NCI-H1417 (cell line): ENCODE results near the gene SGPP2.
"Not testable (repeated sequence)": the region's sequence is repeated elsewhere in the genome, so short reads cannot be mapped to it uniquely, and the experiment has no call there.

Experiments
- DNase-seq, 3 experiments: peaks; one replicate each; lab custom pipeline; 2025; lab: John Stamatoyannopoulos, UW

Gene SGPP2

DNA sequence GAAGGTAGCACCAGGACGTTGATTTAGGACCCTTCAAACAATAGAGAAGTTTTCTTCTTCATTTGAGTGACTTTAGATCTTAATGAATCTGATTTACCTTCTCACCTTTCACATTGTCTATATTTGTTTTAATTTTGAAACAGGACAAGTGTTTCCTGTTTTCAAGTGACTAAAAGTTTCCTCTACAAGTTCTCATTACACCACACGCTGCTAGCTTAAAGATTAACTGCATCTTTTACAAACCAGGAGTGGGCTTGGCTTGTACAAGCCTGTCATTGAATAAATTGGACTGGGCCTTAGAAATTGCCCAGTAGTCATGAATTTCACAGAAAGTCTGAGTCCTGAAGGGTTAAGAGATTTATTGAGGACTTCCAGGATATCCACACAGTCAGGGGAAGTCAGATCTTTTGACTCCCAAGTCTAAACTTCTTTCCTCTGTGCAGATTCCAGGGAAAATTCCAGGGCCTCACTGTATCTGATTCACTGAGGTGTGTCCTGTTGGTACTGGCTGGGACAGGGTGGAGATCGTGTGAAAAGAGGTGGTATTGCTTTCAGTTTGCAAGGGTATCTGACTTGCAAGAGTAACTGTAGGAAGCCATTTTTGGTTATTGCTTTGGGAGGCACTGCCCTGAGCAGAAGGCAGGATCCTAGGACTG, 3.4 kb downstream of the SGPP2 start:
- DNase-seq, result no peak

DNA sequence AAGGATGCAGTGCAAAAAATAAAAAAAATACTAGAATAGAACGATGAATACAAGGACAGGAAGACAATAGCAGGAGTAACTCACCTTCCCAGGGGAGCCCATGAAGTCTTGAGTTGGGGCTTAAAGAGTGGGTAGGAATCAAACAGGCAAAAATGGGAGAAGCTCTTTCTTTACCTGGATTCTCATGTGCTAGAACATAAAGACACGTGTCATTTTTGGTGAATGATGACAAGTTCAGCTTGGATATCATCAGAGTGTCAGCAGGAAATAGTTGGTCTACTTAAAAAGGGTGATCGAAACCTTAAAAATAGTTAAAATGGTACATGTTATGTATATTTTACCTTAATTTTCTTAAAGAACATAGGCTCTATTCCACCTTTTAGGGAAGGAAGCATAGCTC, 5.7 kb downstream of the SGPP2 start:
- DNase-seq, result no peak

DNA sequence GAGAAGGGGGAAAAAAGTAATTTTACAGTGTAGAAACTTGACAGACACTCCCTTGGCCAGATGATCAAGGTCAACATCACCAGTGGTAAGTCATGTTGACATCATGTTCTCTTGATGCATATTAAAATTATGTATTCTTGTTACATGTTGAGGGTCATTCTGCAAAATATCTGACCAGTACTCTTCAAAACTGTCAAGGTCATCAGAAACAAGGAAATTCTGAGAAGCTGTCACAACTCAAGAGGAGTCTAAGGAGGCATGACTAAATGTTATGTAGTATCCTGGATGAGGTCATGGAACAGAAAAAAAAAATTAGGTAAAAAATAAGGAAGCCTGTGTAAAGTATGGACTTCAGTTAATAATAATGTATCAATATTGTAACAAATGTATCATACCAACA, 6.3 kb downstream of the SGPP2 start:
- DNase-seq, result no peak

DNA sequence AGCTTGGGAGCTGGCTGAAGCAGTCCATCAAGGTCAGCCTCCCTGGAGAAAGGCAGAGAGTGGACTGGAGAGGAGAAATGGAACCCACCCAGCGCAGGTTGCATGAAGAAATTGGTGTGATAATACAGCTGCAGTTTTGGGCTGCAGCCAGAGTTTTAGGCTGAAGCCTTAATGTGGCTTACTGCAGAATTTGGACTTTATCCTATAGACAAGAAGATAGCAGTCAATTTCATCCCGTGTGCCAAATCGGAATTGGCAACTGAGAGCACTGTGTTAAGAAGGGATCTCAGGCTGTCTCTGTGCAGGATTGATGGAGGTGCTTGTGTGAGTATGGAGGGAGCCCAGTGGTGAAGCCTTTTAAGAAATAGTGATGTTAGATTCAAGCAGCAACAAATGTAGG, 7.5 kb downstream of the SGPP2 start:
- no peak for DNase-seq

DNA sequence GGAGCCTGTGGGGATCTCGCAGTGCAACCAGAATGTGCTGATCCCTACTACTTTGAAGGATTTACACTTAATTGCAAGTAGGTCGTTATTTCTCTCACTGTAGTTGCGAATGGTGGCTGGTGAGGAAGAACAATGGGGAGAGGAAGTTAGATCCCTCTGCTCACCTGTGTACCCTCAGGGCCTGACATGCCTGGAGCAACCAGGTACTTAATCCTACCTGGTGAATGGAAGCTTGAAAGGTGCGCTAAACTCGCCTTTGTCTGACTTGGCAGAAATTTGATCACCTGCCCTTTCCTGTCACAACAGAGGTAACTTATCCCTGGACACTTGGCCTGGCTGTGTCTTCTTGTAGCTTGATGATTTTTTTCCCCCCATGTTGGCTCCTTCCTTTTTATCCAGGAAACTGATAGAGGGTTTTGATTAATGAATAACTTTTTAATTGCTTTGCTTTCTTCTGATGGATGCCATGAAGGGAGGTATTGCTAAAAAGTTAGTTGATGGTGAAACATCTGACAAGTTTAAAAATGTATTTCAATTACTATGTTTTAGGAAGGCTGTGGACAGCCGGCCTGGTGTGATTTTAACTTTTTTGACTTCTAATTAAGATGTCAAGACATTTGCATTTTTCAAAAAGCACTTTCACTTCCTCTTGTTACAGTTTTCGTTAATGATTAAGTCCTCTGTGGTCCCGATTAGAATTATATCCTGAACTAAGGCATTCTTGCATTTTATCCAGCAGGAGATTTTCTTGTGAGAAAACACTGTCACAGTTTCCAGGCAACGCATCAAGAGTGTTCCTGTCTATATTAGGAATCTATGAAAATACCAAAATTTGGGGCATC, 9.2 kb downstream of the SGPP2 start:
- DNase-seq, result peak; percentile 30 to 94 (median 72)

DNA sequence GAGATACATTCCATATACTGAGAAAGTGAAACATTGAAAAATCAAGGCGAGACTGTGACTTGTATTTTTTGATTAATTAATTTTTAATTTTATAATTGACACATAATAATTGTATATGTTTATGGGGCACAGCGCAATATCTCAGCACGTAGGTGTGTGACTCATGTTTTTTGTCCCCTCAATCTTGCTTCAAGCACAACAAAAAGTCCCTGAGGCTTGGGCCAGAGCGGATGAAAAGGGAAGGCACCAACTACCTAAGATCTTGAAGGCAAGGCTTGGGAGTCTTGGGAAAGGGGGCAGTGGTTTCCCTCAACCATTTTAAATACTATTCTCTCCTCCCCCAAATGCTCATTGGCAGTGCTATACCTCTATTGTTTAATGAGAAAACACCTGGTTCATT, 9.9 kb downstream of the SGPP2 start:
- DNase-seq, result peak in 1 of 3 experiments; percentile 35

DNA sequence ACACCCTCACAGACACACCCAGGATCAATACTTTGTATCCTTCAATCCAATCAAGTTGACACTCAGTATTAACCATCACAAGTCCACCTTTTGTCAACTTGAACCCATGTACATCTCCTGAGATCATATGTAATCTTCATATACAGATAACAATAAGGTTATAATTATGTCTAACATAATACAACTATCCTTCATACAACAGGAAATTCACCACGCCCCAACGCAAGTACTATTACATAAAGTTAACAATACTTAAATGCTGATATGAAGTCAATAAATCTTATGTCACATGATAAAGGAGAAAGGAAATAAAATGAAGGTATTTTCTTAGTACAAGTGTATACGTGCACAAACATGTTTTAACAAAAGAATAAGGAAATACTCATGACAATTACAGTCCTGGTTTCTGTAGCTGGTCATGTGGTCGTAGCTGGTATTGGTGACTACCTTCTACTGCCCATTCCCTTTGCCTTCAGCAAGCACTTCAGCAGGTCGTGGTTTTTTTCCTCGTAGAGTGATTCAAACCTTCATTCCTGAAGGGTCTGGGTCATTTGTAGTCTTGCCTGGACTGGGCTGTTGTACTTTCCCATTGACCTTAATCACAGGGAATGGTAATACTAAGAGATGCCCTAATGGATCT, 11.2 kb downstream of the SGPP2 start:
- DNase-seq, result not testable (repeated sequence)

DNA sequence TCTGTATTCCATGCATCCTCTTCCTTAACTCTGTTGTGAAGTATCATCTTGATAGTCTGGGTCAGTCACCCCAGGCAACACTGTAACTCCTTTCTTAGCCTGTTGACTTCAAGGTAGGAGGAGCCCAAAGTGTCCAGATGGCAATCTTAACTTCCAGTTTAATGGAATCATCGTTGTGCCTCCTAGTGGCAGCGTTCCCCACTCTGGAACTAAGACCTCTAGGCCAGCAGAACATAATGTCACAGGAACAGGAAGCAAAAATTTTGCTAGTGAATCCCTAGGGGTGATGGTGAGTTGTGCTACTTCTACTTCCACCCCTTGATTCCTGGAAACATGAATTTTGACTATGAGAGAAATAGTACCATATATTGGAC, 11.7 kb downstream of the SGPP2 start:
- no peak for DNase-seq

DNA sequence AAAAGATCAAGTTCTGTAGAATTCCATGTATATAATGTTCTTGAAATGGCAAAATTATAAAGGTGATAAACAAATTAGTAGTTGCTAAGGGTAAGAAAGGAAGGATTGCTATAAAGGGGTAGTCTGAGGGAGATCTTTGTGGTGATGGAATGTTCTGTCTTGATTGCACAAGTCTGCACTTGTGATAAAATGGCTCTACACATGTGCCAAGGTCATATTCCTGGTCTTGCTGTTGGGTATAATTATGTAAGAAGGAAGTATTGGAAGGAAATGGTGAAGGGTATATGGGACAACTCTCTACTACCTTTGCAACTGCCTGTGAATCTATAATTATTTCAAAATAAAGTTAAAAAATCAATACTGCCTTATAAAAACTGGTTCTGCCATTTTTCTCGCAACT, 15.3 kb downstream of the SGPP2 start:
- no peak for DNase-seq

DNA sequence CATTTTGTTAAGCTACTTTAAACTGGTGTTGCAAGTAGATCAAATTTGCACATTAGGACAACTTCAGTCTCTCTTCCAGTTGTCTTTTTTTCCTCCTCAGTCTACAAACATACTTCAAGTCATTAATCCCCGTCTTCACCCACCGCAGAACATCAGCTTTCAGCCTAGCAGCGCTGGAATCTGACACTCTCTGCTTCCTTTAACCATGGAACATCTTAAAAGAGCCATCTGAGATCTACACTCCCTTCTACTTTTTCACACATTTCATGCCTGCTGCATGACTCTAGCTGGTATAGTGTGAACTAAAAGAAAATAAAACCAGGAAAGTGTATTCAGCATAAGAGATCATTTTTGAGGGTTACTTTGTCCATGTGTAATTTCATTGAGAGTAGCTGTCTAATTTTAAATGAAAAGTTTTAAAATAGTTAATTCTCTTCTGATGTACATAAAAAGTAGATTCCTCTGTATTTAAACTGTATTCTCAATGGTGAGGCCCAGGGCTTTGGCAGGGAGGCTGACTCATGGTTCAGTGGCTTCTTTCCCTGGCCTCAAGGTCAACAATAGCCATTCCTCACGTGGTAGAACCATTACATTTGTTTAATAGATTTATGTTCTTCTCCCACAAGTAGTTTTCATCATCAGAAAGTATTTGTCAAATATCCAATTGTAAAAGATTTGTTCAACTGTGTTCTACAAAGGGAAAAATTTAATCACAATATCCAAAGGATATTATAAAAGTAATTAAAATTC, 16.5 kb downstream of the SGPP2 start:
- DNase-seq, result no peak

DNA sequence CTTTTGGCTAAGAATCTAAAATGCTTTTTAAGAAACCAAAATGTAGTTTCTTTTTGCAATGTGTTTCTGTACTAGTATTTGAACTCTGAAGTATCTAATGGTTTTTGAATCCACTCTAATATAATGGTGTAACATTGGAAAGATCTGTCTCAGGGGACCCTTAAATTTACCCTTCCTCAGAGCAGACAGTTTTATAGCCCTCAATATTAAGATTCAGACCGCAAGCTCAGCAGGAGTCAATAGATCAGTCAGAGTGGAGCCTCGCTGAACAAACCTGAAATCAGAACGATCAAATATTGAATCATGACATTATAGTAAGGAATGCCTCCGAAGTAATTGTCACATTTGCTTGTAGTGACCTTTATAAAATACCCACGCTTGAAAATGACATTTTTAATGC, 18.3 kb downstream of the SGPP2 start:
- peak; percentile 10 to 76 (median 69) for DNase-seq

DNA sequence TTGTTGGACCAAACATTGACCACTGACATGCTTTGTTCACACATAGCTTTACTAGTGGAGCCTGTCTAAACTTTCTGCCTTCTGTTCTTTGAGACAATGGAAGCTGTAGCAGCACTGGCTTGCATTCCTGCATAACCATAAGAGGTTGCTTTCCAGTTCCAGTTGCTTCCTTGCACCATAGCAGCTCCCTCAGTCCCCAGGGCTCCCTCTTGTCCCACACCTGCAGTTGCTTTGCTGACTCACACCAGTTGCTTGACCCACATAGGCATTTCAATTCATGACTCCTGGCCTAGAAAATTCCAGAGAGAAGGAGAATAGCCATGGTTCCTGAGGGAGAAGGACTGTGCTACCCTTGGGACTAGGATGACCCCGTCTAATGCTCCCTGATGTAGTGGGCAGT, 20.9 kb downstream of the SGPP2 start:
- no peak for DNase-seq

DNA sequence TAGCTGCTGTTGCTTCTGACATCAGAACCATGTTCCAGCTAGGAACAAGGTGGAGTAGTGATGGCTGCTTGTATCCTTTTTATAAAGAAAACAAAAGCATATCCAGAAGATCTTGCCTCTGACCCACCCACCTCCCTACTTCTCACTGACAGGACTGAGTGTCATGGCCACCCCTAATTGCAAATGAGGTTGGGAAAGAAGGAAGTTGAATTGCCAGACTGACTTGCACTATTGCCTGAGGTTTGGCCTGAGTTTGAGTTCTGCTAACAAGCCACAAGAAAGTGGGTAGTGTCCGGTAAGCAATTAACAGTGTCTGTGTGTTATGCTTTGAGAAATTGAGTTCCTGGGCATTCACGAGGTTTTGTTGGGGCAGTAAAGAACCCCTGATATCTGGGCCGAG, 22.8 kb downstream of the SGPP2 start:
- no peak for DNase-seq

DNA sequence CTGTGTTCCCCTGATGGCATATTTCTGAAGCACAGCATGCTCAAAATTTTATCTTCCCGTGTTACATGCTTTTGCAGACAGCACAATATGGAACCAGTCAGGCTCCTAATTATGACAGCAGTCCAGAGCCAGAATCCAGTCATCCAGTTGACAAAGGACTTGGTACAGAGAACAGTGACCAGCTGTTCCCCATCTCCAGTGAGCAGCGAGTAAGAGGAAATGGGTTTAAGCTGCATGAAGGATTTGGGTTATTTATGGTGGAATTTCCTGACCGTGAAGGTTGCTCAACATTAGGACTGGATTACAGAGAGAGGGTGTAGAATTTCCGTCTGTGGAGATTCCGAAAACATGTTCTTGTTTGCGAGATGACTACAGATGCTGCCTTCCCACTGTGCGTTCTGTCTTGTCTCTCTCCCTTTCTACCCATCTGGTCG, 24.4 kb downstream of the SGPP2 start:
- DNase-seq, result no peak

DNA sequence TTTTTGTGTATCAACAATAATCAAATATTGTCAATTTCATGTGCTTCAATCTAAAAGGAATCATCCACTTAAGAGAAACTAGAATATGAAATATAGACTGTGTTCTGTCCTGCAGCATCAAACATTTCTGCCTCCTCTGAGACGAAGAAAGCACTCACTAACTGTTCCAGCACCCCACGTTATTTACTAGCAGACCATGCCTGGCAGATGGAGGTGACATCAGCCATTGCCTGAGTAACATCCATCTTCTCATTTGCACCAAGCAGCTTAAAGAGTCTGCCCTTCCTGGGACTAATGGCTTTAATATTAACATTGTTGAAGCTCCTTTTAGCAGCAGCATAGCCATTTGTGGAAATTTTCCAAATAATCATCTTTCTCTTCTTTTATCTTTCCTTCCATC, 25.7 kb downstream of the SGPP2 start:
- no peak for DNase-seq

DNA sequence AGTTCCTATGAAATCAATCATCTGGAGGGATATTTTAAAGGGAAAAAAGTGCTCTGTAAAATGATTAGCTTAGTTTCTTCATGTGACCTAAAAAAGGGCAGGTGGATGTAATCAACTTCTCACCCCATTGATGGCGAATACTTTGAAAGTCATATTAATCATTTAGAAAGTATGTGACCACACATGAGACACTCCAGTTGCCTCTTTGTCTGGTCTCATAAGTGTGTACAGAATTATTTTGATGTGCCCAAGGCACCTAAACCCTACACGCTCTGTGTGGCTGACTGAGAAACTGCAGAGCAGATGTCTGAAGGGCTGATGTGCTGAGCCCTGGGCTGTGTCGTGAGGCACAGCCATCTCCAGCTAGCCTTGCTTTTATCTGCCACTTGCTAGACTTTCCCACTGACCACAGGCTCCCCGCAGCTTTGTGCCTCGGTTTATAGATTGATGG, 26.9 kb downstream of the SGPP2 start:
- DNase-seq, result peak in 1 of 3 experiments; percentile 23

DNA sequence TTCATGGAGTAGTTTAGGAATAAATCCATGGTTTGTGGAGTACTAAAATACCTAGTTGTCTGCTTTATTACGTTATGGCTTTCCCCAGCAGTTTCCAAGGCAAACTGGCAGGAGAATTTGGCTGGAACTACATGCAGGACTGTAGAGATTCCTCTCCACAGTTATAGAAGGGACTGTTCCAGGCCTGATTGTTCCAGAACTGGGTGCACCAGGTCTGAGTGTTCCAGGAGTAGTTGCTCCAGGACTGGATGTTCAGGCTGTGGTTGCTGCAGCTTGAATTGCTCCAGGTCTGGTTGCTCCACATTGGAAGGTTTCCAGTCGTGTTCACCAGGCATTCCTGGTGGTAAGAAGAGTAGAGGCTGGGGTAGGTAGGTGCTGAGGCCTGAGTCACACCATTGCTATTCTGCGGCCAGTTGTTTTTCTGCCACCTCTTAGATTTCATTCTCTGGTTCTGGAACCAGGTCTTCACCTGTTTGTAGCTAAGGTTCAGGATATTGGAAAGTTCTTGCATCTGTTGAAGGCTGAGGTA, 28.1 kb downstream of the SGPP2 start:
- no peak for DNase-seq

DNA sequence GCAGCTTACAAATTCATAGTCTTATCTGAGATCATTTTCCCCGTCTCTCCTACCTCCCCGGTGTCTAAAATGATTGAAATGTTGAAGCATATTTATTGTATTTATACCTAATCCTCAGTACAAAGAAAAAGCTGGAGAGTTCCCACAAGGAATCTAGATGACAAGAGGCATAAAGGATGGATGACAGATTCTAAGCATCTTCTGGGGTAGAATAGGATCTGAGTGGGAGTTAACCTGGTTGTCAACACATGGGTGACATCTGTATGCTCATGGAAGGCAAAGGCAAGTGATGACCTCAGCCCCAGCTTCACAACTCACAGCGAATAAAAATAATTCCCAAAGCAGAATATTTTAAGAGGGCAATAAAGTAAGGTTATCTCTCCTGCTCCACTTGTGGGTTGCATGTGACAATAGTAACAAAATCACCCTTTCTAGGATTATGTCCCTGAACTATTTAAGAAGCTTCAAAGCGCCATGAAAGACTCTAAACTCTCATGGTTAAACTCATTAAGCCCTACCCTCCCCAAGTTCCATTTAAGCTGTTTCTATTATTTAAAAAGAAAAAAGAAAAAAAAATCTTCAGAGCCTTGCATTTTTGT, 32.2 kb downstream of the SGPP2 start:
- no peak for DNase-seq

DNA sequence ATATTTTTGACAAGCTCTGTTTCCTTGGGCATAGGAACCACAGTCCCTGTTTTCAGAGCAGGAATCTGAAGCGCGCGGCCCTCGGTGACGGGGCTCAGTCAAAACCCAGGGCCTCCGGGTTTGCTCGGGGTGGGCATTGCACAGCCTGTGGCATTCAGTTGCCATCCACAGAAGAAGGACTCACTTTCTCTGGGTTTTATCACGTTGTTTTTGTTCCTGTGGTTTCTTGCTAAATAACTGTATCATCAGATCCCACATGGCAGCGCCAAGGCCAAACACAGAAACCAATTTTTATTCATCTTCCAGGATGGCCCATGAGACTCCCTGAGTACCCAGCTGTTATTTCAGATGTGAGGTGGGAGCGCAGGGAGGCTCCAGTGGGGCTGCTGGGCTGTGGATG, 35.6 kb downstream of the SGPP2 start:
- DNase-seq, result no peak

DNA sequence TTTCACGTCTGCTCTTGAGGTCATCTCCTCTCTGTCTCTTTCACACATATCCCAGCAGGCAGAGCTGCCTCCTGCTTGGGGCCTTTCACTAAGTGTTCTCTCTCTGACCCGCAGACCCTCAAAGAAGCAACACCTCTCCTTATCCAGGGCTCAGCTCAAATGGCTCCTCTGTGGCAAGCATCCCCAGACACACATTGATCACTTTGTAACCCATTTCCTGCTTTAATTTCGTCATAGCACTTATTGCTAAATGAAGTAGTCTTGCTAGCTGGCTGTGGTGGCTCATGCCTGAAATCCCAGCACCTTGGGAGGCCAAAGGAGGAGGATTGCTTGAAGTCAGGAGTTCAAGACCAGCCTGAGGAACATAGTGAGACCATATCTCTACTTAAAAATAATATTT, 41.4 kb downstream of the SGPP2 start:
- DNase-seq, result no peak

DNA sequence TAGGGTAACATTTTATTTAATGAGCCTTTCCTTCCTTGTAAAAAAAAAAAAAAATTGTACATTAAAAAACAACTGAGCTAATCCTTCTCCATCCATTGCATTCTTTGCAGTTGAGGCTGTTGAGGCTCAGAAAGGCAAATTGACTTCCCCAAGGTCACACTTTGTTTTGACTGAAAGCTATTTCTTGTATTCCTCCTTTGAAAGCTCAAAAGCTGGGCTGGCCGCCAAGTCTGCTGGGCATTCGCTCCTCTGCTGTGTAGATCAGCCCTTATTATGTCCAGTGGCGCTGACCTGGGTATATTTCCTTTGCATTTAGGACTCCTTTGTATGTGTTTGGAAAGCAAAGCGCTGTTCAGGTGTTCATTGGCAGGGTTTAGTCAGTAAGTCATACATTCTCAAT, 44.0 kb downstream of the SGPP2 start:
- peak in 2 of 3 experiments; percentile 4 to 40 for DNase-seq
